Sigmoid colon (tissue), 3 donors: Measurements from ENCODE around the gene RASA4.
"Not testable (repeated sequence)": the region's sequence is repeated elsewhere in the genome, so short reads cannot be mapped to it uniquely, and the experiment has no call there.

Experiments
- CTCF ChIP-seq, 4 experiments: fragments of 450-650 bp in 3 of 4; fragments of 200-600 bp in 1 of 4; IDR thresholded peaks; one replicate each; pipeline ENCODE4 v1.5.1; 2016 to 2019; ENCODE audit warnings: antibody characterized with exemption in 4 of 4, mild to moderate bottlenecking in 3 of 4, moderate library complexity in 2 of 4
- POLR2A ChIP-seq, 2 donors: fragments of 450-650 bp; IDR thresholded peaks; one replicate each; pipeline ENCODE4 v1.6.1; 2016; ENCODE audit warnings: antibody characterized with exemption in 2 of 2, mild to moderate bottlenecking in 2 of 2, moderate library complexity in 2 of 2

GRCh38 chr7:102643404-102643803 is 26.8 kb upstream of the RASA4 start:
- TF ChIP-seq CTCF, POLR2A (IDR thresholded peaks at IDR 0.05): not testable (repeated sequence)
